ENCODE results near the gene OR52E8.

DNA sequence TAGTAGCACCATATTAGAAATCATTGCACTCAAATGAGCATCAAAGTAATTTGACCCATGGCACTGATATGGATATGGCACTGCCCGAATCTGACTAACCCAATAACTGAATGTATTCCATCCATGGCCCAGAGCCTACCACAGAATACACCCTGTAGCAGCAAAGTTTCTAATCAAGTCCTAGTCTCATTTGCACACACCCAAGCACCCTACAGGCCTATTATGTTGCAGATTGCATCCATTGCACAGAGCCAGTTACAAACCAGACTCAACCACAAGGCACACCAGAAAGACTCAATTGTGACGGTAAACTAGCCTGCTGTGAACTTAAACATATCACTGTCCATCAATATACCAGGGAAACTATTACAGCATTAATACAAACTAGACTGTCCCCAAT lies 42.0 kb upstream of the OR52E8 start:
- no peak for TF ChIP-seq ZBTB10 (tag by site-specific recombination; IDR thresholded peaks at IDR 0.05)
- TF ChIP-seq, protein P1, sequence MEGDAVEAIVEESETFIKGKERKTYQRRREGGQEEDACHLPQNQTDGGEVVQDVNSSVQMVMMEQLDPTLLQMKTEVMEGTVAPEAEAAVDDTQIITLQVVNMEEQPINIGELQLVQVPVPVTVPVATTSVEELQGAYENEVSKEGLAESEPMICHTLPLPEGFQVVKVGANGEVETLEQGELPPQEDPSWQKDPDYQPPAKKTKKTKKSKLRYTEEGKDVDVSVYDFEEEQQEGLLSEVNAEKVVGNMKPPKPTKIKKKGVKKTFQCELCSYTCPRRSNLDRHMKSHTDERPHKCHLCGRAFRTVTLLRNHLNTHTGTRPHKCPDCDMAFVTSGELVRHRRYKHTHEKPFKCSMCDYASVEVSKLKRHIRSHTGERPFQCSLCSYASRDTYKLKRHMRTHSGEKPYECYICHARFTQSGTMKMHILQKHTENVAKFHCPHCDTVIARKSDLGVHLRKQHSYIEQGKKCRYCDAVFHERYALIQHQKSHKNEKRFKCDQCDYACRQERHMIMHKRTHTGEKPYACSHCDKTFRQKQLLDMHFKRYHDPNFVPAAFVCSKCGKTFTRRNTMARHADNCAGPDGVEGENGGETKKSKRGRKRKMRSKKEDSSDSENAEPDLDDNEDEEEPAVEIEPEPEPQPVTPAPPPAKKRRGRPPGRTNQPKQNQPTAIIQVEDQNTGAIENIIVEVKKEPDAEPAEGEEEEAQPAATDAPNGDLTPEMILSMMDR (tag by site-specific recombination; IDR thresholded peaks at IDR 0.05), result no peak
- no peak for TF ChIP-seq ZNF777 (tag by site-specific recombination; IDR thresholded peaks at IDR 0.05; ENCODE audit: borderline replicate concordance)

Data from HEK293 (cell line).